Measurements from ENCODE around the gene SCFD2. TPM values are rescaled to one million over a fixed set of nuclear protein-coding genes. Genes with fewer than 3 reads are reported as not detected.
A peak's percentile ranks its signal among the peaks of the same experiment; 100 is the strongest.

SCFD2 gene
- total and polyA plus RNA-seq, 4 donors: 5.2 to 28.7 (median 16.4) TPM

GRCh38 chr4:53088152-53088551 is 277.7 kb downstream of the SCFD2 start:
- WGBS, 2 donors: 31 to 76% methylated on average over 1 of the region's 1 CpG
- no peak for ATAC-seq (ENCODE audit: insufficient read depth, low FRiP score)
- Histone ChIP-seq H3K27me3 (ENCODE audit: control insufficient read depth in 3 of 3, insufficient read depth in 3 of 3, low read length in 2 of 3) (no peaks in the 10 kb centered on the region), H3K9ac (ENCODE audit: insufficient read depth in 1 of 2, low read length in 2 of 2) (no peak overlapping the region), H3K36me3 (ENCODE audit: control insufficient read depth in 4 of 4, insufficient read depth in 4 of 4, low read length in 4 of 4) (no peaks in the 10 kb centered on the region), H3K9me3 (ENCODE audit: control insufficient read depth in 4 of 4, insufficient read depth in 3 of 4, low read length in 3 of 4) (peaks cover 0 to 2% (median 0%) of the 10 kb centered on the region in 4 donors), H3K4me3 (no peak overlapping the region), H3K4me1 (ENCODE audit: control insufficient read depth in 5 of 5, insufficient read depth in 5 of 5, low read length in 5 of 5) (peaks cover 0 to 17% (median 0%) of the 10 kb centered on the region in 5 donors), H3K27ac (ENCODE audit: low read depth in 1 of 2, low read length in 1 of 2) (no peak overlapping the region)
- TF ChIP-seq CTCF (IDR thresholded peaks at IDR 0.05; ENCODE audit: control extremely low read depth, extremely low read depth): no peak
- peak in 1 of 3 donors; percentile 18 for DNase-seq

- Histone ChIP-seq H3K27ac (ENCODE audit: low read depth in 1 of 2, low read length in 1 of 2) (no peak overlapping the region), H3K4me3 (no peak overlapping the region), H3K36me3 (ENCODE audit: control insufficient read depth in 4 of 4, insufficient read depth in 4 of 4, low read length in 4 of 4) (no peaks in the 10 kb centered on the region), H3K9ac (ENCODE audit: insufficient read depth in 1 of 2, low read length in 2 of 2) (no peak overlapping the region), H3K27me3 (ENCODE audit: control insufficient read depth in 3 of 3, insufficient read depth in 3 of 3, low read length in 2 of 3) (no peaks in the 10 kb centered on the region), H3K4me1 (ENCODE audit: control insufficient read depth in 5 of 5, insufficient read depth in 5 of 5, low read length in 5 of 5) (peaks cover 0 to 20% (median 0%) of the 10 kb centered on the region in 5 donors), H3K9me3 (ENCODE audit: control insufficient read depth in 4 of 4, insufficient read depth in 3 of 4, low read length in 3 of 4) (no peaks in the 10 kb centered on the region)
- DNase-seq: peak; percentile 77 to 96 (median 93)
- ATAC-seq (ENCODE audit: insufficient read depth, low FRiP score): no peak
- no peak for TF ChIP-seq CTCF (IDR thresholded peaks at IDR 0.05; ENCODE audit: control extremely low read depth, extremely low read depth)
- WGBS, 2 donors: 79 to 84% methylated on average over 8 of the region's 8 CpGs
Observed at GRCh38 chr4:53076374-53076958, 289.4 kb downstream of the SCFD2 start.

DNA sequence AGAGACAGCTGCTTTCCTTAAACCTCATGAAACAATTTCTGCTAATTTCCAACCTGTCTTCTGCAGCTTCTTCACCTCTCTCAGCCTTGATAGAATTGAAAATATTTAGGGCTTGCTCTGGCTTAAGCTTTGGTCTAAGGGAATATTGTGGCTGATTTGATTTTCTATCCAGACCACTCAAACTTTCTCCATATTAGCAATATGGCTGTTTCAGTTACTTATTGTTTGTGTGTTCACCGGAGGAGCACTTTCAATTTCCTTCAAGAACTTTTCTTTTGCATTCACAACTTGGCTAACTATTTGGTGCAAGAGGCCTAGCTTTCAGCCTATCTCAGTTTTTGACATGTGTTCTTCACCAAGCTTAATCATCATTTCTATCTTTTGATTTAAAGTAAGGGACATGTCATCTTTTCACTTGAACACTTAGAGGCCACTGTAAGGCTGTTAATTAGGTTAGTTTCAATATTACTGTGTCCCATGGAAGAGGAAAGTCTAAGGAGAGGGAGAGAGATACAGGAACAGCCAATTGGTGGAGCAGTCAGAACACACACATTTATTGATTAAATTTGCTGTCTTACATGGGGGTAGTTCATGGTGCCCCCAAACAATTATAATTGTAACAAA is 290.6 kb downstream of the SCFD2 start:
- 92 to 97% methylated on average over 1 of the region's 1 CpG for WGBS, 2 donors
- Histone ChIP-seq H3K27ac (ENCODE audit: low read depth in 1 of 2, low read length in 1 of 2) (no peak overlapping the region), H3K36me3 (ENCODE audit: control insufficient read depth in 4 of 4, insufficient read depth in 4 of 4, low read length in 4 of 4) (no peaks in the 10 kb centered on the region), H3K4me1 (ENCODE audit: control insufficient read depth in 5 of 5, insufficient read depth in 5 of 5, low read length in 5 of 5) (peaks cover 0 to 20% (median 0%) of the 10 kb centered on the region in 5 donors), H3K9ac (ENCODE audit: insufficient read depth in 1 of 2, low read length in 2 of 2) (no peak overlapping the region), H3K9me3 (ENCODE audit: control insufficient read depth in 4 of 4, insufficient read depth in 3 of 4, low read length in 3 of 4) (no peaks in the 10 kb centered on the region), H3K27me3 (ENCODE audit: control insufficient read depth in 3 of 3, insufficient read depth in 3 of 3, low read length in 2 of 3) (no peaks in the 10 kb centered on the region), H3K4me3 (no peak overlapping the region)
- TF ChIP-seq CTCF (IDR thresholded peaks at IDR 0.05; ENCODE audit: control extremely low read depth, extremely low read depth): no peak
- ATAC-seq (ENCODE audit: insufficient read depth, low FRiP score) (no peak), DNase-seq (no peak)

Measured in lung (tissue), 12 donors.